Endodermal cell (in vitro differentiated cells): ENCODE data around the gene ZCCHC4. TPM values are rescaled to one million over a fixed set of nuclear protein-coding genes. Genes with fewer than 3 reads are reported as not detected.

ENCODE experiments used
- DNase-seq: peaks from one replicate; pipeline ENCODE4 v3.0.0-alpha.2; 2017
- H3K27ac ChIP-seq: 2 replicates; pipeline ENCODE4 v1.5.1; 2013; ENCODE audit warnings: mild to moderate bottlenecking, low read depth, low read length, moderate library complexity
- H3K27me3 ChIP-seq: 2 replicates; pipeline ENCODE4 v1.6.1; 2013; ENCODE audit warnings: mild to moderate bottlenecking, low read length, moderate library complexity; ENCODE audit not compliant: insufficient read depth, control insufficient read depth, poor library complexity, severe bottlenecking
- H3K36me3 ChIP-seq: 2 replicates; pipeline ENCODE4 v1.7.0; 2013; ENCODE audit warnings: mild to moderate bottlenecking, low read length, moderate library complexity; ENCODE audit not compliant: control insufficient read depth, insufficient read depth
- H3K4me1 ChIP-seq: one replicate; pipeline ENCODE4 v1.7.0; 2013; ENCODE audit warnings: low read length; ENCODE audit not compliant: control insufficient read depth, insufficient read depth
- H3K4me3 ChIP-seq: 2 replicates; pipeline ENCODE4 v1.5.1; 2013; ENCODE audit warnings: mild to moderate bottlenecking, low read length, moderate library complexity
- H3K9ac ChIP-seq: 2 replicates; pipeline ENCODE4 v1.6.1; 2013; ENCODE audit warnings: mild to moderate bottlenecking, low read length, moderate library complexity; ENCODE audit not compliant: poor library complexity, severe bottlenecking; ENCODE audit errors: extremely low read depth
- H3K9me3 ChIP-seq: 2 replicates; pipeline ENCODE4 v1.6.1; 2013; ENCODE audit warnings: mild to moderate bottlenecking, low read length, moderate library complexity; ENCODE audit not compliant: control insufficient read depth
- H3K27ac Mint-ChIP-seq: 2 replicates; pipeline ENCODE4 v1.8.0; 2020; ENCODE audit warnings: mixed read lengths
- H3K27me3 Mint-ChIP-seq: 2 replicates; pipeline ENCODE4 v1.8.0; 2021; ENCODE audit warnings: mild to moderate bottlenecking, mixed read lengths; ENCODE audit not compliant: insufficient read depth
- H3K36me3 Mint-ChIP-seq: 2 replicates; pipeline ENCODE4 v1.8.0; 2020; ENCODE audit warnings: low read depth, mixed read lengths
- H3K4me1 Mint-ChIP-seq: 2 replicates; pipeline ENCODE4 v1.8.0; 2020; ENCODE audit warnings: mixed read lengths
- H3K4me3 Mint-ChIP-seq: 2 replicates; pipeline ENCODE4 v1.8.0; 2020; ENCODE audit warnings: mild to moderate bottlenecking, moderate library complexity, mixed read lengths
- H3K9me3 Mint-ChIP-seq: 2 replicates; pipeline ENCODE4 v1.8.0; 2020; ENCODE audit warnings: mild to moderate bottlenecking, mixed read lengths
- CTCF ChIP-seq: fragments of 200-600 bp; sonication (generic); conservative IDR thresholded peaks from 2 replicates; pipeline ENCODE4 v1.5.0; 2021; ENCODE audit warnings: antibody characterized with exemption, mild to moderate bottlenecking
- WGBS, 2 experiments: methylation state at CpG; one replicate each; pipeline versions ENCODE4 v1.1.5 to v1.1.7; 2013; ENCODE audit warnings: missing lambda C conversion rate in 2 of 2, mixed read lengths in 1 of 2; ENCODE audit not compliant: insufficient coverage in 1 of 2, insufficient read length in 1 of 2; 5-methylcytosine and 5-hydroxymethylcytosine counted together
- total RNA-seq, 2 donors: library from RNA; stranded (reverse); fragmentation: NEBNext Ultra II Directional in 1 of 2; extraction: Animal tissue kit (Norgen Biotek cat#: 25700) in 1 of 2; gene quantifications; 2 replicates in 1 of 2; 3 replicates in 1 of 2; pipeline ENCODE4 v1.2.1, GENCODE V29; 2021

The ZCCHC4 gene
- total RNA-seq, 2 donors from 2014 or later: 11.1 to 19.7 TPM

- H3K36me3 Mint-ChIP-seq: no peaks in the 10 kb centered on the region
Measured at GRCh38 chr4:25290490-25291067, 22.0 kb upstream of the ZCCHC4 start.

GRCh38 chr4:25291158-25291733 lies 21.3 kb upstream of the ZCCHC4 start:
- Histone ChIP-seq H3K36me3 (no peaks in the 10 kb centered on the region), H3K27ac (no peak overlapping the region), H3K9me3 (no peaks in the 10 kb centered on the region), H3K4me1 (peaks cover 5% of the 10 kb centered on the region), H3K9ac (no peak overlapping the region), H3K27me3 (no peaks in the 10 kb centered on the region), H3K4me3 (no peak overlapping the region)
- Mint-ChIP-seq H3K27me3 (peaks cover 9% of the 10 kb centered on the region), H3K36me3 (no peaks in the 10 kb centered on the region), H3K27ac (no peak overlapping the region), H3K9me3 (peaks cover 6% of the 10 kb centered on the region), H3K4me3 (no peak overlapping the region), H3K4me1 (no peaks in the 10 kb centered on the region)
- DNase-seq: no peak
- 88 to 89% methylated on average over 9 to 12 of the region's 12 CpGs for WGBS, 2 experiments
- no peak for TF ChIP-seq CTCF

More at GRCh38 chr4:25290490-25291067, 22.0 kb upstream of the ZCCHC4 start:
- H3K36me3 ChIP-seq: no peaks in the 10 kb centered on the region
- H3K27me3 Mint-ChIP-seq: peaks cover 9% of the 10 kb centered on the region
- DNase-seq: peak; percentile 60
- no peaks in the 10 kb centered on the region for H3K4me1 Mint-ChIP-seq
- H3K27ac ChIP-seq: no peak overlapping the region
- H3K9ac ChIP-seq: no peak overlapping the region
- no peak for TF ChIP-seq CTCF
- no peaks in the 10 kb centered on the region for H3K27me3 ChIP-seq
- H3K4me1 ChIP-seq: peaks cover 5% of the 10 kb centered on the region
- H3K4me3 Mint-ChIP-seq: no peak overlapping the region
- H3K9me3 Mint-ChIP-seq: peaks cover 6% of the 10 kb centered on the region
- WGBS, 2 experiments: 84 to 90% methylated on average over 11 of the region's 11 CpGs
- no peak overlapping the region for H3K27ac Mint-ChIP-seq
- no peaks in the 10 kb centered on the region for H3K9me3 ChIP-seq
- no peak overlapping the region for H3K4me3 ChIP-seq

DNA sequence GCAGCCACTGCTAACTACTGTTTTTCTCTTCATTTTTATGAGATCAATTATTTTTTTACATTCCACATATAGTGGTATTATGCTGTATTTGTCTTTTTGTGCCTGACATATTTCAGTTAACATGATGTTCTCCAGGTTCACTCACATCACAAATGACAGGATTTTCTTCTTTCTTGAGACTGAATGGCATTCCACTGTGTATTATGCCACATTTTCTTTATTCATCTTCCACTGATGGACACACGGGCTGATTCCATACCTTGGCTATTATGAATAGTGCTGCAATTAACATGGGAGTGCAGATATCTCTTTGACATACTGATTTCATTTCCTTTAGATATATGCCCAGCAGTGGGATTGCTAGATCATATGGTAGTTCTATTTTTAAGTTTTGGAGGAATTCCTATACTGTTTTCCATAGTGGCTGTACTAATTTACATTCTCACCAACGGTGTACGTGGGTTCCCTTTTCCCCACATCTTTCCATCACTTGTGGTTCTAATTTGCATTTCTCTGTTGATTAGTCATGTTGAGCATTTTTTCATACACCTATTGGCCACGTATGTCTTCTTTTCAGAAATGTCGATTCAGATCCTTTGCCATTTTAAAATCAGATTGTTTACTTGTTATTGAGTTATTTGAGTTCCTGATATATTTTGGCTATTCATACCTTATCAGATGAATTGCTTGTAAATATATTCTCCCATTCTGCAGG lies 14.9 kb upstream of the ZCCHC4 start:
- H3K4me1 Mint-ChIP-seq: peaks cover 9% of the 10 kb centered on the region
- Histone ChIP-seq H3K9me3 (no peaks in the 10 kb centered on the region), H3K4me3 (no peak overlapping the region), H3K9ac (no peak overlapping the region), H3K4me1 (peaks cover 3% of the 10 kb centered on the region), H3K27me3 (no peaks in the 10 kb centered on the region), H3K27ac (no peak overlapping the region), H3K36me3 (no peaks in the 10 kb centered on the region)
- no peaks in the 10 kb centered on the region for H3K27me3 Mint-ChIP-seq
- DNase-seq: no peak
- no peak for TF ChIP-seq CTCF
- H3K36me3 Mint-ChIP-seq: no peaks in the 10 kb centered on the region
- 76 to 91% methylated on average over 2 to 5 of the region's 5 CpGs for WGBS, 2 experiments
- H3K9me3 Mint-ChIP-seq: no peaks in the 10 kb centered on the region
- no peak overlapping the region for H3K27ac Mint-ChIP-seq
- no peak overlapping the region for H3K4me3 Mint-ChIP-seq
